WTC11 (cell line): Measurements from ENCODE around the gene SEMA5B. TPM values are rescaled to one million over a fixed set of nuclear protein-coding genes. Genes with fewer than 3 reads are reported as not detected.

Source experiments
- ATAC-seq: fragments of 200-7000 bp; cut with Tn5 transposase; 2 replicates; pipeline ENCODE4 v1.10.0; 2021; ENCODE audit warnings: mild to moderate bottlenecking, moderate library complexity
- CTCF ChIA-PET: fragments of 300-600 bp; sonication (Branson Sonifier 250); formaldehyde crosslinking; loops from one replicate; lab custom pipeline; 2021; ENCODE audit warnings: antibody characterized with exemption; lab: Charles Lee
- POLR2A ChIA-PET: fragments of 350-600 bp; sonication (Branson Sonifier 250); formaldehyde crosslinking; loops from one replicate; lab custom pipeline; 2021; ENCODE audit warnings: antibody characterized with exemption; lab: Charles Lee
- DNase-seq: peaks from one replicate; pipeline ENCODE4 v3.0.0; 2021; ENCODE audit warnings: low spot score
- H3K27ac Mint-ChIP-seq: 2 replicates; pipeline ENCODE4 v1.8.0; 2021; ENCODE audit warnings: mixed read lengths
- H3K27me3 Mint-ChIP-seq: 2 replicates; pipeline ENCODE4 v1.8.0; 2021; ENCODE audit warnings: low read depth, mild to moderate bottlenecking, moderate library complexity, mixed read lengths
- H3K36me3 Mint-ChIP-seq: 2 replicates; pipeline ENCODE4 v1.8.0; 2021; ENCODE audit warnings: mixed read lengths
- H3K4me1 Mint-ChIP-seq: 2 replicates; pipeline ENCODE4 v1.8.0; 2022; ENCODE audit warnings: mixed read lengths
- H3K4me3 Mint-ChIP-seq: 2 replicates; pipeline ENCODE4 v1.8.0; 2021; ENCODE audit warnings: mild to moderate bottlenecking, moderate library complexity, mixed read lengths
- H3K9me3 Mint-ChIP-seq: 2 replicates; pipeline ENCODE4 v1.8.0; 2021; ENCODE audit warnings: mixed read lengths
- AR ChIP-seq: fragments of 250-450 bp; sonication (Bioruptor Pico); IDR thresholded peaks from 2 replicates; pipeline ENCODE4 v1.9.0; 2021; ENCODE audit warnings: mild to moderate bottlenecking
- CREB1 ChIP-seq: sonication (generic); formaldehyde crosslinking; IDR thresholded peaks from 2 replicates; pipeline ENCODE4 v1.8.0; 2023; ENCODE audit warnings: mild to moderate bottlenecking, missing genetic modification reagents
- E2F1 ChIP-seq: sonication (generic); formaldehyde crosslinking; IDR thresholded peaks from 2 replicates; pipeline ENCODE4 v1.8.0; 2022; ENCODE audit warnings: mild to moderate bottlenecking, missing genetic modification reagents
- ERG ChIP-seq: fragments of 250-450 bp; sonication (Bioruptor Pico); IDR thresholded peaks from 2 replicates; pipeline ENCODE4 v1.8.0; 2021; ENCODE audit warnings: mild to moderate bottlenecking
- ETV6 ChIP-seq: sonication (generic); formaldehyde crosslinking; IDR thresholded peaks from 2 replicates; pipeline ENCODE4 v1.8.1; 2022; ENCODE audit warnings: mild to moderate bottlenecking, missing genetic modification reagents
- FOXP1 ChIP-seq: sonication (generic); formaldehyde crosslinking; IDR thresholded peaks from 2 replicates; pipeline ENCODE4 v1.8.0; 2022; ENCODE audit warnings: missing genetic modification reagents, mild to moderate bottlenecking, moderate library complexity, borderline replicate concordance
- GABPB1 ChIP-seq: sonication (generic); formaldehyde crosslinking; IDR thresholded peaks from 2 replicates; pipeline ENCODE4 v1.8.1; 2023; ENCODE audit warnings: mild to moderate bottlenecking, missing genetic modification reagents
- GRHL2 ChIP-seq: fragments of 250-450 bp; sonication (Bioruptor Pico); IDR thresholded peaks from 2 replicates; pipeline ENCODE4 v1.8.0; 2022; ENCODE audit warnings: mild to moderate bottlenecking, moderate library complexity; ENCODE audit not compliant: insufficient replicate concordance, severe bottlenecking
- HMGA2 ChIP-seq: fragments of 250-450 bp; sonication (Bioruptor Pico); IDR thresholded peaks from 2 replicates; pipeline ENCODE4 v1.4.0; 2021; ENCODE audit warnings: mild to moderate bottlenecking, moderate library complexity
- MYBL2 ChIP-seq: sonication (generic); formaldehyde crosslinking; IDR thresholded peaks from 2 replicates; pipeline ENCODE4 v1.8.1; 2023; ENCODE audit warnings: mild to moderate bottlenecking, moderate library complexity, missing genetic modification reagents
- NFATC4 ChIP-seq: fragments of 250-450 bp; sonication (Bioruptor Pico); IDR thresholded peaks from 2 replicates; pipeline ENCODE4 v1.9.0; 2021; ENCODE audit warnings: mild to moderate bottlenecking
- NFE2L1 ChIP-seq: sonication (generic); formaldehyde crosslinking; IDR thresholded peaks from 2 replicates; pipeline ENCODE4 v1.8.1; 2023; ENCODE audit warnings: missing genetic modification reagents
- OVOL2 ChIP-seq: fragments of 250-450 bp; sonication (Bioruptor Pico); IDR thresholded peaks from 2 replicates; pipeline ENCODE4 v1.9.0; 2021; ENCODE audit warnings: mild to moderate bottlenecking, borderline replicate concordance
- PRRX2 ChIP-seq: fragments of 250-450 bp; sonication (Bioruptor Pico); IDR thresholded peaks from 2 replicates; pipeline ENCODE4 v1.8.0; 2021; ENCODE audit warnings: mild to moderate bottlenecking
- RELA ChIP-seq: sonication (generic); formaldehyde crosslinking; IDR thresholded peaks from 2 replicates; pipeline ENCODE4 v1.8.1; 2022; ENCODE audit warnings: missing genetic modification reagents, mild to moderate bottlenecking, borderline replicate concordance
- SMAD3 ChIP-seq: sonication (generic); formaldehyde crosslinking; IDR thresholded peaks from 2 replicates; pipeline ENCODE4 v1.8.0; 2022; ENCODE audit warnings: missing genetic modification reagents, mild to moderate bottlenecking, borderline replicate concordance
- SMAD4 ChIP-seq: sonication (generic); formaldehyde crosslinking; IDR thresholded peaks from 2 replicates; pipeline ENCODE4 v1.8.0; 2022; ENCODE audit warnings: mild to moderate bottlenecking, missing genetic modification reagents
- TEAD1 ChIP-seq: sonication (generic); formaldehyde crosslinking; IDR thresholded peaks from 2 replicates; pipeline ENCODE4 v1.8.0; 2022; ENCODE audit warnings: mild to moderate bottlenecking, missing genetic modification reagents
- ZMAT4 ChIP-seq: fragments of 250-450 bp; sonication (Bioruptor Pico); IDR thresholded peaks from 2 replicates; pipeline ENCODE4 v1.9.0; 2021; ENCODE audit warnings: mild to moderate bottlenecking
- ZNF396 ChIP-seq: fragments of 250-450 bp; sonication (Bioruptor Pico); IDR thresholded peaks from 2 replicates; pipeline ENCODE4 v1.8.0; 2021; ENCODE audit warnings: mild to moderate bottlenecking, moderate library complexity, borderline replicate concordance
- ZNF423 ChIP-seq: fragments of 250-450 bp; sonication (Bioruptor Pico); IDR thresholded peaks from 2 replicates; pipeline ENCODE4 v2.1.2; 2022; ENCODE audit warnings: mild to moderate bottlenecking, moderate library complexity
- ZNF425 ChIP-seq: fragments of 250-450 bp; sonication (Bioruptor Pico); conservative IDR thresholded peaks from 2 replicates; pipeline ENCODE4 v1.9.0; 2021; ENCODE audit warnings: mild to moderate bottlenecking
- total RNA-seq: library from RNA; stranded (reverse); gene quantifications from 3 replicates; pipeline ENCODE4 v1.2.3, GENCODE V29; 2021

SEMA5B gene
- total RNA-seq, 1 experiment from 2014 or later: 20.7 TPM

GRCh38 chr3:122928396-122929187 is 99.0 kb downstream of the SEMA5B start (continued):
- TF ChIP-seq E2F1 (CRISPR knock-in tag): no peak
- no peak for TF ChIP-seq HMGA2 (CRISPR knock-in tag)
- TF ChIP-seq NFE2L1 (CRISPR knock-in tag): no peak
- TF ChIP-seq PRRX2: no peak
- no peak for TF ChIP-seq OVOL2 (CRISPR knock-in tag)

- Mint-ChIP-seq H3K4me3 (no peak overlapping the region), H3K27ac (no peak overlapping the region), H3K27me3 (no peaks in the 10 kb centered on the region; the same call in 1 of the 2 replicates), H3K4me1 (no peaks in the 10 kb centered on the region), H3K36me3 (no peaks in the 10 kb centered on the region), H3K9me3 (no peaks in the 10 kb centered on the region)
- DNase-seq: no peak
- POLR2A ChIA-PET: no interaction called here
- CTCF ChIA-PET: interaction anchor here (1.7 to 2.7 kb wide), 2 partner anchors 15 to 173 kb away, joined by 8 to 9 read pairs; no protein-coding TSS in a partner anchor
- ATAC-seq: no peak
- TF ChIP-seq ERG (CRISPR knock-in tag) (no peak), PRRX2 (no peak), E2F1 (CRISPR knock-in tag) (no peak), FOXP1 (CRISPR knock-in tag) (no peak), ETV6 (CRISPR knock-in tag) (no peak), TEAD1 (no peak), RELA (no peak), ZNF423 (CRISPR knock-in tag) (no peak), HMGA2 (CRISPR knock-in tag) (no peak), ZMAT4 (CRISPR knock-in tag) (no peak), GABPB1 (no peak), MYBL2 (no peak), ZNF425 (CRISPR knock-in tag) (no peak), SMAD4 (CRISPR knock-in tag) (no peak), CREB1 (CRISPR knock-in tag) (no peak)
Measured at GRCh38 chr3:122927726-122928125, 99.8 kb downstream of the SEMA5B start.

- no peaks in the 10 kb centered on the region; the same call in 1 of the 2 replicates for H3K27me3 Mint-ChIP-seq
- no peak overlapping the region for H3K4me3 Mint-ChIP-seq
- DNase-seq: no peak
- ChIA-PET POLR2A (no interaction called here), CTCF (interaction anchor here (2.7 kb wide), 1 partner anchor 172 kb away, joined by 8 read pairs; no protein-coding TSS in a partner anchor)
- no peaks in the 10 kb centered on the region for H3K36me3 Mint-ChIP-seq
- no peaks in the 10 kb centered on the region for H3K9me3 Mint-ChIP-seq
- ATAC-seq: no peak
- H3K4me1 Mint-ChIP-seq: no peaks in the 10 kb centered on the region
- H3K27ac Mint-ChIP-seq: no peak overlapping the region
- TF ChIP-seq AR (CRISPR knock-in tag) (no peak), CREB1 (CRISPR knock-in tag) (no peak), NFATC4 (CRISPR knock-in tag) (no peak), TEAD1 (no peak), MYBL2 (no peak), ZNF396 (CRISPR knock-in tag) (no peak), E2F1 (CRISPR knock-in tag) (no peak), SMAD3 (CRISPR knock-in tag) (no peak), ZMAT4 (CRISPR knock-in tag) (no peak), GRHL2 (no peak)
Measured at GRCh38 chr3:122926811-122927210, 100.8 kb downstream of the SEMA5B start.
